Activated CD8-positive, alpha-beta T cell treated with anti-CD3 and anti-CD28 coated beads, Interleukin-2, amount 10 ng/mL, durations not matched to agents 7 days and 5 days (primary cell): ENCODE measurements around the gene ARL4A. TPM values are rescaled to one million over a fixed set of nuclear protein-coding genes. Genes with fewer than 3 reads are reported as not detected.

ENCODE experiments used
- ATAC-seq: fragments of 150-1000 bp; cut with Tn5 transposase; one replicate; pipeline ENCODE4 v1.10.0; 2021; ENCODE audit warnings: moderate library complexity
- CTCF ChIA-PET: fragments of 350-600 bp; sonication (Branson Sonifier 250); formaldehyde crosslinking; loops from one replicate; lab custom pipeline; 2021; ENCODE audit warnings: antibody characterized with exemption; lab: Charles Lee
- POLR2A ChIA-PET: fragments of 350-600 bp; sonication (Branson Sonifier 250); formaldehyde crosslinking; loops from one replicate; lab custom pipeline; 2021; ENCODE audit warnings: antibody characterized with exemption; lab: Charles Lee
- DNase-seq: peaks from one replicate; pipeline ENCODE4 v3.0.0-alpha.2; 2020
- H3K27ac Mint-ChIP-seq: one replicate; pipeline ENCODE4 v1.8.0; 2021; ENCODE audit warnings: mild to moderate bottlenecking, mixed read lengths
- H3K27me3 Mint-ChIP-seq: one replicate; pipeline ENCODE4 v1.8.0; 2021; ENCODE audit warnings: low read depth, mixed read lengths
- H3K36me3 Mint-ChIP-seq: one replicate; pipeline ENCODE4 v1.8.0; 2021; ENCODE audit warnings: low read depth, mixed read lengths
- H3K4me1 Mint-ChIP-seq: one replicate; pipeline ENCODE4 v1.8.0; 2021; ENCODE audit warnings: low read depth, mixed read lengths
- H3K4me3 Mint-ChIP-seq: one replicate; pipeline ENCODE4 v1.8.0; 2021; ENCODE audit warnings: mild to moderate bottlenecking, mixed read lengths
- H3K9me3 Mint-ChIP-seq: one replicate; pipeline ENCODE4 v1.8.0; 2022; ENCODE audit warnings: mixed read lengths; ENCODE audit not compliant: insufficient read depth
- total RNA-seq, 2 experiments: library from RNA; stranded (reverse); gene quantifications; one replicate each; pipeline ENCODE4 v1.2.3, GENCODE V29; 2021

Gene ARL4A
- total RNA-seq, 2 experiments from 2014 or later, result 15.8 to 16.2 TPM

DNA sequence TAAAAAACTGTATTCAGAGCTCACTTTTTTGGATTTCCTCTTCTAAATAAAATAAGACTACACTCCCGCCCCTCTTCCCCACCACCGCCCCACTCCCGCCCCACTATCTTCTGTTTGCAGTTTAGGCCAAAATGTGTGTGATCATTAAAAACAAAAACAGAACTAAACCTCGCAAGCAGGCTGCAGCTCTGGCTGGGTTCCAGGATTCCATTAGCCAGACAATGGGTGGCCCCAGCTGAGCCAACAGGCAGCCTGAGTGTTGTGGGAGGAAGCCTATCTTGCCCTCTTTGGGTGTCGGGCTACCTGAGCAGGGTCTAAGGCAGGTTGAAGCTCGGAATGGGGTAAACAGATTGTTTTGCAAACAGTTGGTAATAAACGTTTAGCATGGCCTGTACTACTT lies 41.7 kb downstream of the ARL4A start:
- Mint-ChIP-seq H3K27ac (no peak overlapping the region), H3K4me1 (peaks cover 24% of the 10 kb centered on the region), H3K9me3 (no peaks in the 10 kb centered on the region), H3K36me3 (peaks cover 2% of the 10 kb centered on the region), H3K4me3 (no peak overlapping the region), H3K27me3 (no peaks in the 10 kb centered on the region)
- POLR2A ChIA-PET, result no interaction called here
- CTCF ChIA-PET, result interaction anchor here (0.8 to 7.1 kb wide), 3 partner anchors 9 to 43 kb away, joined by 3 to 50 read pairs (median 9); partner anchors contain the start of gene ARL4A
- no peak for ATAC-seq
- no peak for DNase-seq

DNA sequence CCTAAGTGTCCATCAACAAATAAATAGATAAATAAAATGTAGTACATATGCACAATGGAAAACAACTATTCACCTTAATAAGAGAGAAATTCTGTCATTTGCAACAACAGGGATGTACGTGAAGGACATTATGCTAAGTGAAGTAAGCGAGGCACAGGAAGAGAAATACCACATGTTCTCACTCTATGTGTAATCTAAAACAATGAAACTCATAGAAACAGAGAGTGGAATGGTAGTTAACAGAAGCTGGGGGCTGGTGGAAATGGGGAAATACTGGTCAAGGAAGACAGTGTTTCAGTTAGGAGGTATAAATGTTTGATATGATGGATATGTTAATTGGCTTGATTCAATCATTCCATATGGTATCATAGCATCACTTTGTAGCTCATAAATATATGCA lies 43.1 kb downstream of the ARL4A start:
- Mint-ChIP-seq H3K36me3 (peaks cover 2% of the 10 kb centered on the region), H3K4me1 (peaks cover 24% of the 10 kb centered on the region), H3K4me3 (no peak overlapping the region), H3K9me3 (no peaks in the 10 kb centered on the region), H3K27ac (peak overlapping the region; percentile 79), H3K27me3 (no peaks in the 10 kb centered on the region)
- no peak for DNase-seq
- ChIA-PET POLR2A (interaction anchor here (1.3 kb wide), 1 partner anchor 15 kb away, joined by 4 read pairs; no protein-coding TSS in a partner anchor), CTCF (interaction anchor here (1.4 to 7.1 kb wide), 3 partner anchors 10 to 44 kb away, joined by 5 to 50 read pairs (median 9); partner anchors contain the start of gene ARL4A)
- ATAC-seq, result peak; percentile 30

GRCh38 chr7:12731214-12731656 lies 43.8 kb downstream of the ARL4A start:
- Mint-ChIP-seq H3K36me3 (peaks cover 2% of the 10 kb centered on the region), H3K9me3 (no peaks in the 10 kb centered on the region), H3K4me1 (peaks cover 24% of the 10 kb centered on the region), H3K27ac (peak overlapping the region; percentile 80), H3K27me3 (no peaks in the 10 kb centered on the region), H3K4me3 (no peak overlapping the region)
- DNase-seq, result peak; percentile 31
- peak; percentile 72 for ATAC-seq
- POLR2A ChIA-PET, result interaction anchor here (1.3 kb wide), 1 partner anchor 15 kb away, joined by 4 read pairs; no protein-coding TSS in a partner anchor
- CTCF ChIA-PET, result interaction anchor here (1.4 to 7.1 kb wide), 3 partner anchors 11 to 45 kb away, joined by 5 to 50 read pairs (median 9); partner anchors contain the start of gene ARL4A

- Mint-ChIP-seq H3K36me3 (peaks cover 2% of the 10 kb centered on the region), H3K4me1 (peaks cover 24% of the 10 kb centered on the region), H3K27me3 (no peaks in the 10 kb centered on the region), H3K27ac (no peak overlapping the region), H3K4me3 (no peak overlapping the region), H3K9me3 (no peaks in the 10 kb centered on the region)
- DNase-seq, result no peak
- ChIA-PET POLR2A (no interaction called here), CTCF (interaction anchor here (1.4 to 7.1 kb wide), 2 partner anchors 16 to 45 kb away, joined by 5 to 50 read pairs; partner anchors contain the start of gene ARL4A)
- ATAC-seq, result peak; percentile 42
These were observed 44.3 kb downstream of the ARL4A start for GRCh38 chr7:12731775-12732174.

GRCh38 chr7:12732428-12732827 lies 45.0 kb downstream of the ARL4A start:
- Mint-ChIP-seq H3K27ac (peak overlapping the region; percentile 43), H3K27me3 (no peaks in the 10 kb centered on the region), H3K36me3 (peaks cover 2% of the 10 kb centered on the region), H3K9me3 (no peaks in the 10 kb centered on the region), H3K4me3 (no peak overlapping the region), H3K4me1 (peaks cover 24% of the 10 kb centered on the region)
- POLR2A ChIA-PET, result no interaction called here
- no peak for DNase-seq
- CTCF ChIA-PET, result interaction anchor here (7.1 kb wide), 1 partner anchor 46 kb away, joined by 50 read pairs; the partner anchor contains the start of gene ARL4A
- no peak for ATAC-seq

DNA sequence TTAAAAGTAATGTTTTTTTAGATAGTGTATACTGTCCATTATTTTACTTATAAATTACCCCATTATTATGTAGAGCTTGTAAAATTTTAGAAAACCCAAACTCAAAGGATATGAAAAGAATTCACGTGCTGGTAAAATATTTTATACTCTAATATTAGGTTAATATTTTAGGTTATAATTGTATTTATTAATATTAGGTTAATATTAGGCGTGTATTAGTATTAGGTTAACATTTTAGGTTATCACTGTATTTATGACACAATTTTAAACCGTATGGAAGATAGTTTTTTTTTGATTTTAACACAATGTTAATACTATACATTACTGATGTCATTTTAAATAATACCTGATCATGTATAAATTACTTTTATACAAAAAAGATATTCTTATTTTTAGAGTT lies 48.5 kb downstream of the ARL4A start:
- Mint-ChIP-seq H3K36me3 (no peaks in the 10 kb centered on the region), H3K27me3 (peaks cover 2% of the 10 kb centered on the region), H3K27ac (no peak overlapping the region), H3K4me3 (no peak overlapping the region), H3K4me1 (peaks cover 10% of the 10 kb centered on the region), H3K9me3 (no peaks in the 10 kb centered on the region)
- DNase-seq (no peak), ATAC-seq (no peak)
- CTCF ChIA-PET, result interaction anchor here (1.0 to 1.2 kb wide), 2 partner anchors 46 to 49 kb away, joined by 3 read pairs; no protein-coding TSS in a partner anchor
- POLR2A ChIA-PET, result no interaction called here

DNA sequence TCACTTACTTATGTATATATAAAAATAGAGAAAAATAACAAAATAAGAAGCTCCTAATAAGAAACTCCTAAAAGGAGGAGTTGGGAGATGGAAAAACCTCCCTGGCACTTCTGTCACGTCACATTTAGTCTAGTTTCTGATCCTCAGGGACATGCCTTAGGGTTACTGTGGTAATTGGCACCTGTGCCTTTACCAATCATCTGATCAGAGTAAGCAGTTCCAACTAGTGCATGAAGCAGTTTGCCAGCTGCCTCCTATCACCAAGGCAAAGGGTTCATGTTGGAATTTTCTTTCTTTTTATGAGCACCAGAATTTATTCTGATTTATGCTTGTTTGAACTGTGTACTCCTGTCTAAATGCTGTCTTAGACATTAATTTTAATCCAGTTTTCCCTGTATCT lies 49.9 kb downstream of the ARL4A start:
- Mint-ChIP-seq H3K9me3 (no peaks in the 10 kb centered on the region), H3K36me3 (no peaks in the 10 kb centered on the region), H3K4me3 (no peak overlapping the region), H3K27me3 (peaks cover 2% of the 10 kb centered on the region), H3K27ac (no peak overlapping the region), H3K4me1 (peaks cover 1% of the 10 kb centered on the region)
- ATAC-seq (no peak), DNase-seq (no peak)
- ChIA-PET CTCF (interaction anchor here (1.0 kb wide), 1 partner anchor 51 kb away, joined by 3 read pairs; no protein-coding TSS in a partner anchor), POLR2A (no interaction called here)

DNA sequence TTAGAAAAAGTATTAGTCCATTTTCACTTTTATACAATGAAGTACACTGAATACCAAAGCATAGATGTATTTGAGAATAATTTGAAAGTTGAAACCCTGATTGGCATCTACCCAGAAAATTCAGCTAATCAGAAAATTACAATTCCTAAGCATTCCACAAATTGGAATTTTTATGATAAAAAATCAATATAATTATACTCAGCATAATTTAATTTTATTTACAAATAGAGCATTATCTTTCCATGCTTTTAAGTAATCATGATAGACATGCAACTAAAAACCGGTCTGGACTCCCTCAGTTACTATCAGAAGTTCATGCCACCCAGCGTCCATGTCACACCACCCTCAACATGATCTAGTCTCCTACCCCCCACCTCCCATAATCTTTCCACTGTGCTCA lies 50.4 kb downstream of the ARL4A start:
- H3K4me3 Mint-ChIP-seq, result no peak overlapping the region
- ATAC-seq (no peak), DNase-seq (no peak)
- peaks cover 2% of the 10 kb centered on the region for H3K27me3 Mint-ChIP-seq
- no peaks in the 10 kb centered on the region for H3K9me3 Mint-ChIP-seq
- ChIA-PET CTCF (interaction anchor here (1.2 kb wide), 1 partner anchor 51 kb away, joined by 4 read pairs; no protein-coding TSS in a partner anchor), POLR2A (no interaction called here)
- no peaks in the 10 kb centered on the region for H3K4me1 Mint-ChIP-seq
- no peaks in the 10 kb centered on the region for H3K36me3 Mint-ChIP-seq
- no peak overlapping the region for H3K27ac Mint-ChIP-seq

DNA sequence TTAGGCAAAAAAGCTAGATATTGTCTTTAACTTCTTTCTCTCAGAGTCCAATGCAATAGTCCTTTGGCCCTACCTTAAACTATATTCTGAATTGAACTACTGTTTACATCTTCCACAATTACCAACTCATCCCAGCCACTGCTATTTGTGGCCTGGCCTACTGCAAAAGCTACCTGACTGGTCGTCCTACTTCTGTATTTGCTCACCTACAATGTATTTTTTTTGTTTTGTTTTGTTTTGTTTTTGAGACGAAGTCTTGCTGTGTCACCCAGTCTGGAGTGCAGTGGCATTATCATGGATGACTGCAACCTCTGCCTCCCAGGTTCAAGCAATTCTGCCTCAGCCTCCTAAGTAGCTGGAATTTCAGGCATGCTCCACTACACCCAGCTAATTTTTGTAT lies 51.2 kb downstream of the ARL4A start:
- no peak for ATAC-seq
- POLR2A ChIA-PET, result no interaction called here
- CTCF ChIA-PET, result interaction anchor here (1.2 kb wide), 1 partner anchor 52 kb away, joined by 4 read pairs; no protein-coding TSS in a partner anchor
- no peaks in the 10 kb centered on the region for H3K9me3 Mint-ChIP-seq
- H3K27me3 Mint-ChIP-seq, result peaks cover 2% of the 10 kb centered on the region
- H3K4me3 Mint-ChIP-seq, result no peak overlapping the region
- no peaks in the 10 kb centered on the region for H3K4me1 Mint-ChIP-seq
- H3K36me3 Mint-ChIP-seq, result no peaks in the 10 kb centered on the region
- H3K27ac Mint-ChIP-seq, result no peak overlapping the region
- DNase-seq, result no peak

Other genes with a start within 250 kb of the ARL4A start
- under 1 TPM in 1 of 2 experiments, not detected in 1; 0.39 TPM for gene SCIN, start 116.9 kb upstream of the ARL4A start, total RNA-seq